ENCODE data around the gene TFDP2. TPM values are rescaled to one million over a fixed set of nuclear protein-coding genes. Genes with fewer than 3 reads are reported as not detected.
A peak's percentile ranks its signal among the peaks of the same experiment; 100 is the strongest.

Gene TFDP2
- total and polyA plus RNA-seq, 9 of the 15 experiments (the other 6 are each of a cell fraction or from before 2014, with no cell fraction given): 95.6 to 179 (median 126) TPM

- TF ChIP-seq HNRNPLL (IDR thresholded peaks at IDR 0.05; ENCODE audit: low read depth, low read length, poor library complexity, severe bottlenecking) (peak; percentile 45), FOXJ3 (CRISPR knock-in tag; IDR thresholded peaks at IDR 0.05) (no peak), MGA (IDR thresholded peaks at IDR 0.05) (peak; percentile 52; the same call in 1 of the 2 replicates), IFI16 (CRISPR knock-in tag; IDR thresholded peaks at IDR 0.05) (no peak), RBM34 (IDR thresholded peaks at IDR 0.05; ENCODE audit: borderline replicate concordance, insufficient read depth, low read length) (no peak), ELK3 (CRISPR knock-in tag; IDR thresholded peaks at IDR 0.05) (no peak), HMG20A (CRISPR knock-in tag; conservative IDR thresholded peaks at IDR 0.05) (no peak), E2F6 (IDR thresholded peaks at IDR 0.05; ENCODE audit: borderline replicate concordance in 1 of 2, extremely low read depth in 1 of 2, insufficient read depth in 1 of 2, insufficient read length in 1 of 2, low read depth in 1 of 2, low read length in 1 of 2, poor library complexity in 1 of 2, severe bottlenecking in 1 of 2) (peak; percentile 77 to 81), L3MBTL2 (IDR thresholded peaks at IDR 0.05) (peak; percentile 77; the same call in 1 of the 2 replicates), MYBL2 (IDR thresholded peaks at IDR 0.05; ENCODE audit: low read depth) (no peak), MYBL2 (CRISPR knock-in tag; IDR thresholded peaks at IDR 0.05; ENCODE audit: borderline replicate concordance) (no peak), RBM17 (IDR thresholded peaks at IDR 0.05; ENCODE audit: borderline replicate concordance, low read depth, low read length) (no peak), LCOR (CRISPR knock-in tag; IDR thresholded peaks at IDR 0.05) (no peak)
Measured at GRCh38 chr3:142148792-142149672, at the start of gene TFDP2 (continued).

Measured in K562 (cell line).